HG03060 (cell line): ENCODE measurements around the gene TMEM222.

Experiments
- ATAC-seq: cut with Tn5 transposase; IDR thresholded peaks from one replicate; pipeline ENCODE4 v1.9.1; 2021; ENCODE audit warnings: low read depth, moderate number of reproducible peaks; ENCODE audit not compliant: unreplicated experiment

TMEM222 gene

GRCh38 chr1:27339213-27339612 is 17.2 kb downstream of the TMEM222 start:
- ATAC-seq, result no peak

- no peak for ATAC-seq
These were observed 19.7 kb downstream of the TMEM222 start, which contains the start of gene SYTL1 for GRCh38 chr1:27341525-27342252. TSS of gene SYTL1 (plus strand) at chr1:27342022. CDS start at chr1:27345335, 3,313 bp downstream.

- ATAC-seq, result no peak
These were observed 20.4 kb downstream of the TMEM222 start for GRCh38 chr1:27342391-27342777.

DNA sequence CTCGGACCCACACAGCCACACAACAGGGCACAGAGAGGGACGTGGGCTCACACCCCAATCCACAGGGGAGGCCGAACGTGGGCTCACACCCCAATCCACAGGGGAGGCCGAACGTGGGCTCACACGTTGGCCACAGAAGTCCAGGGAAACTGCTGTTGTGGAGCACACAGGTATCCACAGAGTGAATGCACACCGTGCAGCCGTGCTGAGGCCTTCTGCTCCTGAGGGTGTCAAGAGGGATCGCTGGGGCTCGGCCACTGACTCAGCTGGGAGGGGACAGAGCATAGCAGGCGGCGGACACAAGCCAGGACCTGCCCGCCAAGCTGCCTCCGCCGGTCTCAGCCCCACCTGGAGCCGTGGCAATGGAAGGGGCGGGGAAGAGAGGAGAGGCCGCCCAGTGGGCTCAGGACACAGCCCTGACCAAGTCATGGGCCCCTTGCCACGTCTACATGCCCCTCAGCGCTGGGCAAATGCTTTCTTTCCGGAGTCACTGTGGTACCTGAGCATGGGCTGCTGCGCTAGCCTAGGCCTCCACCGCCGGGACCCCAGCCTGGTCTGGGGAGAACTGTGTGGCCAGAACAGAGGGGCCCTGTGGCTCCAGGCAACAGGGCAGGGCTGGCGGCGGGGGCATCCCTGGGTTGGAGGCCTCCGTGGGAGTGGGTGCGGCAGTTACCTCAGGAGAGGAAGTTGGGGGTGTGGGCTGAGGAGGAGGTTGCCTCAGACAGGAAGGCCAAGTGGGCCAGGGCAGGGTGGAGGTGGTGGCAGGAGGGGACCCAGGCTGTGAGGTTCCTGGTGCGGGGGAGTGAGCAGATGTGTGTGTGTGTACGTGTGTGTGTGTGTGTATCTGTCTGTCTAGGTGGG is 21.0 kb downstream of the TMEM222 start:
- no peak for ATAC-seq

GRCh38 chr1:27343639-27344025 is 21.7 kb downstream of the TMEM222 start:
- no peak for ATAC-seq

DNA sequence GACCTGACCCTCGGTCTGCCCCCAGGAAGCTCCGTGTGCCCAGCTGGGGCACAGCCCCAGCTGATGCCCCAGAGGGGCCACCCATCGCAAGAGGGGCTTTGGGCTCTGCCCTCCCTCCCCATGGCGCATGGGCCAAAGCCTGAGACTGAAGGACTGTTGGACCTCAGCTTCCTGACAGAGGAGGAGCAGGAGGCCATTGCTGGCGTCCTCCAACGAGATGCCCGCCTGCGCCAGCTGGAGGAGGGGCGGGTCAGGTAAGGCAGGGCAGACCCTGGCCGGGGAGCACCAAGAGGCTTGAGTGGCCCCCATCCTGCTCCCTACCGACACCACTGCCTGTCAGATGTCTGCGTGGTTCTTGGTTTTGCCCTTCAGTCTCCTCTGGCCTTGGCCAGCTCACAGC is 23.3 kb downstream of the TMEM222 start:
- no peak for ATAC-seq

- no peak for ATAC-seq
These were observed 24.4 kb downstream of the TMEM222 start for GRCh38 chr1:27346357-27346756.

DNA sequence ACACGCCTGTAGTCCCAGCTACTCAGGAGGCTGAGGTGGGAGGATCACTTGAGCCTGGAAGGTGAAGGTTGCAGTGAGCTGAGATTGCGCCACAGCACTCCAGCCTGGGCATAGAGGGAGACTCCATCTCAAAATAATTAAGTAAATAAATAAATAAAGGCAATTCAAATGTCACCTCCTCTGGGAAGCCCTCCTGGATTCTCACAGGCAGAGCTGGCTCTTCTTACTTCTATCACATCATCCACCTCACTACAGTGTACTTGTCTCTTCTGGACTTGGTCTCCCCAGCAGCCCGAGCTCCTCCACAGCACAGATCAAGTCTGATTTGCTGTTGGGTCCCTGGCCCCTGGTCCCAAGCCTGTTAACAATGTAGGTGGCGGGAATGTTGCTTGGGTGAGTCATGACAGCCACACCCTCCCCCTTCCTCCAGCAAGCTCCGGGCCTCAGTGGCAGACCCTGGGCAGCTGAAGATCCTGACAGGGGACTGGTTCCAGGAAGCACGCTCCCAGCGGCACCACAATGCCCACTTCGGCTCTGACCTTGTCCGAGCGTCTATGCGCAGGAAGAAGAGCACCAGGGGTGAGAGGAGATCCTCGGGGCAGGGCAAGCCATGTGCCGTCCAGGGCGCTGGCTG is 25.1 kb downstream of the TMEM222 start:
- no peak for ATAC-seq

DNA sequence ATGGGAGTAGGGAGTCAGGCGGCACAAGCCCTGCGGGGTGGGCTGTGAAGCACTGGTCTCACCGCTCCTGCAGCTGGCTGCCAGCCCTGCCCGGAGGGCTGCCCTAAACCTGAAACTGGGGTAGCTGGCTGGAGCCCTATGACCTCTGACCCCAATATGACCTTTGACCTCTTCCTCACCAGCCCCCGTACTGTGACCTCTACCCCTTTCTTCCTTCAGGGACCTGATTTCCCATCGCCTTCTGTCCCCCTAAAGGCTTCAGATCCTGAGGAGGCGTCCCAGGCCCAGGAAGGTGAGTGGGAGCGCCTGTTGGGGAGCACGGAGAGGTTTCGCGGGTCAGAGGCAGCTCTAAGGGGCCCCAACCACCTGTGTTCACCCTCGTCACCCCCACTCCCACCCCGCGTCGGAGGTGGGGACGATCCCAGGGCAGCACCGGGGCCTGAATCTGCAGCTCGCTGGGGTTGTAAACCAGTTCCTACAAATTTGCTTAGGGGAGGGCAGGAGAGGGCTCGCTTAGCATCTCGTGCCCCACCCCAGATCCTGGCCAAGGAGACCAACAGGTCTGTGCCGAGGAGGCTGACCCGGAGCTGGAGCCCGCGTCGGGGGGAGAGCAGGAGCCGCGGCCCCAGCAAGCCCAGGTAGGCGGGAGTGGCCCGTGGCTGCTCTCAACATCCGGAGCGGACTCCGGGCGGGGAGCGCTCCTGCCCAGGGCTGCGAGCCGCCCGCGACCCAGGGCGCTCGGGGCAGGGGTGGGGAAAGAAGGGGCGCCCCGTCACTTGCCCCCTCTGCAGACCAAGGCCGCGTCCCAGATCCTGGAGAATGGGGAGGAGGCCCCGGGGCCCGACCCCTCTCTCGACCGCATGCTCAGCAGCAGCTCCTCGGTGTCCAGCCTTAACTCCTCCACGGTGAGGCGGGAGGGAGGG is 27.2 kb downstream of the TMEM222 start:
- ATAC-seq, result no peak

DNA sequence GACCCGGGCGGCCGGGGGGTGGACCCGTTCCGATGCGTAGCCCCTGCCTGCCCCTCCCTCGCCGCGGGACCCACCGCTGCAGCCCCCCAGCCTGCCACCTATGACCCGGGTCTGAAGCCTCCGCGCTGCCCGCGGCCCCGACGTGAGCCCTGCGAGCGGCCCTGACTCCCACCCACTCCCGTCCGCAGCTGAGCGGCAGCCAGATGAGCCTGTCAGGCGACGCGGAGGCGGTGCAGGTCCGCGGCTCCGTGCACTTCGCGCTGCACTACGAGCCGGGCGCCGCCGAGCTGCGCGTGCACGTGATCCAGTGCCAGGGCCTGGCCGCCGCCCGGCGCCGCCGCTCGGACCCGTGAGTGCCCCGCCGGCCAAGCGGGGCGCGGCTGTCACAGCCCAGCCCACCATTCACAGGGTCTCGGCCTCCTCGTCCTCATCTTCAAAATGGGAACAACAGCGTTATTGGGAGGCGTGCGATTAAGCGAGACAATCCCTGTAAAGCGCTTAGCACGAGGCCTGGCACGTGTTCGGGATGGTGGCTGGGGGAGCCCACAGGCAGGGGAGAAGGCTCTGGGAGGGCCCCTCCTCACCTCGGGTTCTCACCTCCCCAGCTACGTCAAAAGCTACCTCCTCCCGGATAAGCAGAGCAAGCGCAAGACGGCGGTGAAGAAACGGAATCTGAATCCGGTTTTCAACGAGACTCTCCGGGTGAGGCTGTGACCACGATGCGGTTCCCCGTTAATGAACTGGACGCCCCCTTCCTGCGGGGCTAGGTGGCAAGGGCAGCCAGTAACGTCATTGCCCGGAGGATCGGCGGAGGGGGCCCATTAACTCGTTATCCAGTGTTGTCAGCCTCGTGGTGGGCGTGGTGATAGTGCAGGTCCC is 28.1 kb downstream of the TMEM222 start:
- ATAC-seq, result no peak

- no peak for ATAC-seq
These were observed 28.9 kb downstream of the TMEM222 start for GRCh38 chr1:27350663-27351540.

DNA sequence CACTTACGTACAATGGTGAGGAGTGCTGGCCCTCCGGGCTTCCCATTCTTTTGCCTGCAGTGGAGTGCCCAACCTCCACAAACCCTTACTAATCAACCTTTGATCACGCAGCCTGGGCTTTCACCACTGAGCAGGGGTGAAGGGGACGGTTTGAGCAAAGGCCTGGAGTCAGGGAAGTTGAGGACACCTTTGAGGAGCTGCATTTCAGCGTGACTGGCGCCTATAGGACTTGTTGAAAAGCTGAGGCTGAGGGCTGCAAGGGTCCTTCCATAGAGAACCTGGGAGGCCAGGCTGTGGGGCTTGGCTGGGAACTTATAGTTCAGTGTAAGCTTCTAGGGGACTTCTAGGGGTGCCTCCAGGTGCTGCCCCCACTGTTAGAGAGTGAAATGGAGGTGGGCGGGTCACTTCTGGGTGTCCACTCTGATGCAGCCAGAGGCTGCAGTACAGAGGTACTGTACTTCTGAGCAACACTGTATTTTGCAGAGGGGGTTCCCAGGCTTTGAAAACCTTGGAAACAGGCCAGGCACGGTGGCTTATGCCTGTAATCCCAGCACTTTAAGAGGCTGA is 29.7 kb downstream of the TMEM222 start:
- ATAC-seq, result no peak

GRCh38 chr1:27353166-27353565 is 31.2 kb downstream of the TMEM222 start:
- ATAC-seq, result no peak

- no peak for ATAC-seq
These were observed 31.7 kb downstream of the TMEM222 start for GRCh38 chr1:27353629-27354028.

DNA sequence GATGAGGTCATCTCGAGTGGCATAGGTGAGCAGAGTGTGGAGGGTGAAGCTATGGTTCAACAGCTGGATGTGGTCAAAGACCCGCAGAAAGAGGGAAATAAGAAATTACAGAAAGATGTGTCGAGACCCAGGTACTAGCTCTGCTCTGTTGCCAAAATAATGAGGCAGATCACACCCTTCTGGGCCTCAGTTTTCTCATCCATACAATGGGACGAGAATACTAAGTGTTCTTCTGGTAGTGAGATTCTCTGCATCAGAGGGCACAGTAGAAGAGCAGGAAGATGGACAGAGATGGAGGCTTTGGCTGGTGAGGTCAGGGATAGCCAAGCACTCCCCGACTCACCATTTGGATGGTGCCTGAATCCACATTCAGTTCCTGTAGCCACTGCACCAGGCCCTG is 33.7 kb downstream of the TMEM222 start:
- no peak for ATAC-seq

GRCh38 chr1:27356277-27356618 is 34.3 kb downstream of the TMEM222 start:
- ATAC-seq, result no peak

GRCh38 chr1:27356619-27357280 is 34.8 kb downstream of the TMEM222 start:
- no peak for ATAC-seq
